Keratinocyte (primary cell): ENCODE results near the gene SLC12A9. TPM values are rescaled to one million over a fixed set of nuclear protein-coding genes. Genes with fewer than 3 reads are reported as not detected.

ENCODE experiments used
- DNase-seq: peaks from one replicate; pipeline ENCODE4 v3.0.0-alpha.2; 2011; ENCODE audit warnings: low read depth, missing footprints, low spot score
- FAIRE-seq: peaks from 2 replicates; lab custom pipeline; 2011; peaks lifted over from hg19 to GRCh38; lab: Jason Lieb, UNC
- H2AFZ ChIP-seq: 2 replicates; pipeline ENCODE4 v1.6.0; 2012; ENCODE audit warnings: low read length, control low read depth, inconsistent platforms; ENCODE audit not compliant: control insufficient read depth
- H3K27ac ChIP-seq: 2 replicates; pipeline ENCODE4 v1.5.1; 2011; ENCODE audit warnings: low read length; ENCODE audit not compliant: control insufficient read depth, insufficient read depth
- H3K27me3 ChIP-seq: 3 replicates; pipeline ENCODE4 v1.6.0; 2011; ENCODE audit warnings: low read length; ENCODE audit not compliant: control insufficient read depth, insufficient read depth; ENCODE audit errors: extremely low read depth
- H3K36me3 ChIP-seq, 2 experiments: 2 replicates in 1 of 2; 3 replicates in 1 of 2; pipeline ENCODE4 v1.5.1; 2011; ENCODE audit warnings: low read length in 2 of 2, mild to moderate bottlenecking in 1 of 2; ENCODE audit not compliant: control insufficient read depth in 2 of 2, insufficient read depth in 2 of 2; ENCODE audit errors: extremely low read depth in 1 of 2
- H3K4me1 ChIP-seq: 3 replicates; pipeline ENCODE4 v1.5.1; 2011; ENCODE audit warnings: low read length; ENCODE audit not compliant: control insufficient read depth, insufficient read depth; ENCODE audit errors: extremely low read depth
- H3K4me2 ChIP-seq: 3 replicates; pipeline ENCODE4 v1.6.0; 2011; ENCODE audit warnings: low read depth, low read length; ENCODE audit not compliant: control insufficient read depth, insufficient read depth; ENCODE audit errors: extremely low read depth
- H3K4me3 ChIP-seq, 3 experiments: fragments of 200-600 bp in 1 of 3; sonication (generic) in 1 of 3; 2 replicates in 2 of 3; 3 replicates in 1 of 3; pipeline ENCODE4 v1.5.1; 2011 to 2016; ENCODE audit warnings: low read length in 3 of 3, mild to moderate bottlenecking in 3 of 3, control low read depth in 2 of 3, inconsistent platforms in 1 of 3, low read depth in 1 of 3, mixed read lengths in 1 of 3, mixed run types in 1 of 3, moderate library complexity in 1 of 3; ENCODE audit not compliant: control insufficient read depth in 2 of 3, insufficient read depth in 2 of 3; ENCODE audit errors: extremely low read depth in 1 of 3
- H3K79me2 ChIP-seq: 2 replicates; pipeline ENCODE4 v1.6.0; 2012; ENCODE audit warnings: low read length; ENCODE audit not compliant: control insufficient read depth, insufficient read depth
- H3K9ac ChIP-seq: 3 replicates; pipeline ENCODE4 v1.6.0; 2011; ENCODE audit warnings: low read length; ENCODE audit not compliant: control insufficient read depth, insufficient read depth; ENCODE audit errors: extremely low read depth
- H3K9me1 ChIP-seq: 3 replicates; pipeline ENCODE4 v1.6.0; 2011; ENCODE audit warnings: low read length; ENCODE audit not compliant: control insufficient read depth, insufficient read depth; ENCODE audit errors: extremely low read depth
- H3K9me3 ChIP-seq: 2 replicates; pipeline ENCODE4 v1.5.1; 2012; ENCODE audit warnings: low read depth, low read length; ENCODE audit not compliant: control insufficient read depth
- H4K20me1 ChIP-seq: 3 replicates; pipeline ENCODE4 v1.6.0; 2011; ENCODE audit warnings: low read length; ENCODE audit not compliant: control insufficient read depth, insufficient read depth; ENCODE audit errors: extremely low read depth
- EZH2 ChIP-seq: IDR thresholded peaks from one replicate; pipeline ENCODE4 v1.6.1; 2012; ENCODE audit warnings: inconsistent platforms, mild to moderate bottlenecking, low read length, moderate library complexity
- dilution Hi-C: fragments of 300-500 bp; cut with MboI; formaldehyde crosslinking; loops from one replicate; pipeline ENCODE4 v1.7.0; 2020; ENCODE audit warnings: low sequenced_read_pairs; ENCODE audit not compliant: extremely low pct_ligation_motif_present
- polyA plus RNA-seq, 5 experiments: library from polyadenylated mRNA; depleted of rRNA in 3 of 5; stranded (reverse) in 3 of 5; stranded (forward) in 1 of 5; unstranded in 1 of 5; fragments of >200 nt; gene quantifications; 1 replicate in 1 of 5; 2 replicates in 3 of 5; 3 replicates in 1 of 5; pipeline versions ENCODE4 v1.2.1 to v1.2.3, GENCODE V29; 2011 to 2012; ENCODE audit warnings: missing spikeins in 2 of 5, low read depth in 1 of 5, low replicate concordance in 1 of 5
- TF ChIP-seq, protein P1 (sequence below), 3 experiments: IDR thresholded peaks in 1 of 3; conservative IDR thresholded peaks in 1 of 3; optimal IDR thresholded peaks in 1 of 3; 2 replicates in 2 of 3; 3 replicates in 1 of 3; pipeline versions ENCODE3 to v1.5.1; 2011; ENCODE audit warnings: low read length in 3 of 3, mild to moderate bottlenecking in 3 of 3, moderate library complexity in 2 of 3, control low read depth in 1 of 3, inconsistent platforms in 1 of 3; ENCODE audit not compliant: insufficient read depth in 2 of 3; ENCODE audit errors: extremely low read depth in 1 of 3

The SLC12A9 gene
- polyA plus RNA-seq, 1 donor (not counting 4 experiments of a cell fraction or from before 2014, with no cell fraction given): 19.8 TPM

DNA sequence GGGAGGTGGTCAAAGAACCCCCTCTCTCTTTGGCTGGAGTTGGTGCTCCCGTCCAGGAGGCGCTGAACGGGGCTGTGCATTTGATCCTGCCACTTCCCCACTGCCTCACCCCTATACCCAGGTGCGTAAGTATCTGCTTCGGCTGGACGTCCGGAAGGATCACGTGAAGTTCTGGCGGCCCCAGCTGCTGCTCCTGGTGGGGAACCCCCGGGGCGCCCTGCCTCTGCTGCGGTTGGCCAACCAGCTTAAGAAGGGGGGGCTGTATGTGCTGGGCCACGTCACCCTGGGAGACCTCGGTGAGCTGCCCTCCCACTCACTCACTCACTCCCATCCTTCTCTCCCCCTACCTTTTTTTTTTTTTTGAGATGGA lies 9.1 kb downstream of the SLC12A9 start:
- no peak for FAIRE-seq
- Histone ChIP-seq H3K9me1 (no peaks in the 10 kb centered on the region), H3K36me3 (peaks cover 16 to 28% of the 10 kb centered on the region in 2 experiments)

GRCh38 chr7:100863406-100863950 lies 11.0 kb downstream of the SLC12A9 start:
- TF ChIP-seq, protein P1, sequence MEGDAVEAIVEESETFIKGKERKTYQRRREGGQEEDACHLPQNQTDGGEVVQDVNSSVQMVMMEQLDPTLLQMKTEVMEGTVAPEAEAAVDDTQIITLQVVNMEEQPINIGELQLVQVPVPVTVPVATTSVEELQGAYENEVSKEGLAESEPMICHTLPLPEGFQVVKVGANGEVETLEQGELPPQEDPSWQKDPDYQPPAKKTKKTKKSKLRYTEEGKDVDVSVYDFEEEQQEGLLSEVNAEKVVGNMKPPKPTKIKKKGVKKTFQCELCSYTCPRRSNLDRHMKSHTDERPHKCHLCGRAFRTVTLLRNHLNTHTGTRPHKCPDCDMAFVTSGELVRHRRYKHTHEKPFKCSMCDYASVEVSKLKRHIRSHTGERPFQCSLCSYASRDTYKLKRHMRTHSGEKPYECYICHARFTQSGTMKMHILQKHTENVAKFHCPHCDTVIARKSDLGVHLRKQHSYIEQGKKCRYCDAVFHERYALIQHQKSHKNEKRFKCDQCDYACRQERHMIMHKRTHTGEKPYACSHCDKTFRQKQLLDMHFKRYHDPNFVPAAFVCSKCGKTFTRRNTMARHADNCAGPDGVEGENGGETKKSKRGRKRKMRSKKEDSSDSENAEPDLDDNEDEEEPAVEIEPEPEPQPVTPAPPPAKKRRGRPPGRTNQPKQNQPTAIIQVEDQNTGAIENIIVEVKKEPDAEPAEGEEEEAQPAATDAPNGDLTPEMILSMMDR (optimal IDR thresholded peaks at IDR 0.05 in 1 of 3, IDR thresholded peaks at IDR 0.05 in 1 of 3, conservative IDR thresholded peaks at IDR 0.05 in 1 of 3; ENCODE audit: extremely low read depth in 1 of 3, insufficient read depth in 2 of 3, low read length in 3 of 3): no peak
- no peak for TF ChIP-seq EZH2
- dilution Hi-C loops: no loop called here
- Histone ChIP-seq H4K20me1 (no peaks in the 10 kb centered on the region), H3K79me2 (peaks cover 14% of the 10 kb centered on the region), H3K9me3 (no peaks in the 10 kb centered on the region), H3K9me1 (no peaks in the 10 kb centered on the region), H3K27me3 (no peaks in the 10 kb centered on the region), H2AFZ (no peak overlapping the region), H3K4me1 (peaks cover 20% of the 10 kb centered on the region), H3K36me3 (peaks cover 16 to 28% of the 10 kb centered on the region in 2 experiments), H3K4me2 (no peak overlapping the region), H3K9ac (no peak overlapping the region), H3K4me3 (no peak overlapping the region), H3K27ac (no peak overlapping the region)
- no peak for FAIRE-seq
- DNase-seq: no peak

More for the DNA sequence above, 9.1 kb downstream of the SLC12A9 start:
- Histone ChIP-seq H3K79me2 (peaks cover 3% of the 10 kb centered on the region), H3K27me3 (no peaks in the 10 kb centered on the region), H3K4me3 (no peak overlapping the region), H3K9me3 (no peaks in the 10 kb centered on the region), H3K27ac (no peak overlapping the region), H3K4me2 (no peak overlapping the region), H2AFZ (no peak overlapping the region), H3K4me1 (peaks cover 16% of the 10 kb centered on the region), H4K20me1 (no peaks in the 10 kb centered on the region), H3K9ac (no peak overlapping the region)
- no peak for TF ChIP-seq EZH2
- TF ChIP-seq, protein P1 (optimal IDR thresholded peaks at IDR 0.05 in 1 of 3, IDR thresholded peaks at IDR 0.05 in 1 of 3, conservative IDR thresholded peaks at IDR 0.05 in 1 of 3; ENCODE audit: extremely low read depth in 1 of 3, insufficient read depth in 2 of 3, low read length in 3 of 3): no peak
- no peak for DNase-seq
- dilution Hi-C loops: no loop called here
